Measurements from ENCODE around the gene EBF3.

DNA sequence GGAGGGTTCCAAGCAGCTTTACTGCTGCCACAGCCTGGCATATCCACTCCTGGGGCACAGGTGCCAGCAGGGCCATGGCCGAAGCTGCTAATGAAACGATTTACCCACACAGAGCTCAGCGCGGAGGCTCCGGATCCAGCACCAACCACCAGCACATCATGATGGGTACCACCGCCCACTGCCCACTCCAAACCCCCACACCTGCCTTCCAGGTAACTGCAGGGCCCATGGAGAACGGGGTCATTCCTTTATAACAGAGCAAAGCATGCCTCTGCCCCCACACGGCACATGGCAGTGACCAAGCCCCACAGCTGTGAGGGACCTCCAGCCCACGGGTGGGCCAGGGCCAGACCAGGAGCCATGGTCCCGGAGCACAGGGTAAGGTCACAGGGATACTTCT, 53.2 kb downstream of the EBF3 start:
- TF ChIP-seq ARHGAP35 (IDR thresholded peaks at IDR 0.05; ENCODE audit: partially characterized antibody) (no peak), POLR3A (IDR thresholded peaks at IDR 0.05; ENCODE audit: borderline replicate concordance, extremely low read depth, insufficient read depth, insufficient read length) (no peak), POLR2A (conservative IDR thresholded peaks at IDR 0.05) (no peak), ATF7 (IDR thresholded peaks at IDR 0.05) (no peak), EZH2 (IDR thresholded peaks at IDR 0.05; ENCODE audit: borderline replicate concordance, low read depth, low read length) (no peak), GABPA (tag; conservative IDR thresholded peaks at IDR 0.05; ENCODE audit: low read depth) (no peak)
